K562 (cell line): ENCODE results near the gene GABRR3. TPM values are rescaled to one million over a fixed set of nuclear protein-coding genes. Genes with fewer than 3 reads are reported as not detected.

Experiments
- ATAC-seq: fragments of 200-7000 bp; cut with Tn5 transposase; 3 replicates; pipeline ENCODE4 v1.9.1; 2020; ENCODE audit warnings: moderate library complexity
- Bru-seq: library from RNA; stranded (reverse); fragments of 400-500 nt; gene quantifications from one replicate; lab custom pipeline; 2021; lab: Mats Ljungman, UMichigan
- BruChase-seq, 2 experiments: library from RNA; stranded (reverse); fragments of 400-500 nt; gene quantifications; one replicate each; lab custom pipeline; 2021; lab: Mats Ljungman, UMichigan
- BruUV-seq: library from RNA; stranded (reverse); fragments of 400-500 nt; replicated peaks from 2 replicates; lab custom pipeline; 2021; lab: Mats Ljungman, UMichigan
- CTCF ChIA-PET: fragments of 300-600 bp; formaldehyde crosslinking; extraction: SDS; loops from one replicate; lab custom pipeline; 2021; ENCODE audit warnings: low intra/inter-chr PET ratio; lab: Yijun Ruan, JAX
- POLR2A ChIA-PET: fragments of 300-600, 350-650 bp; sonication (Branson Sonifier 250); formaldehyde crosslinking; extraction: SDS; loops from one replicate; lab custom pipeline; 2021; ENCODE audit warnings: antibody characterized with exemption, inconsistent platforms; lab: Yijun Ruan, JAX
- DNase-seq, 4 experiments: peaks; one replicate each; pipeline versions ENCODE4 v3.0.0 to v3.0.0-alpha.2; 2011 to 2018; ENCODE audit warnings: low spot score in 3 of 4, mixed read lengths in 3 of 4; ENCODE audit errors: extremely low read depth in 1 of 4
- FAIRE-seq: peaks from 2 replicates; lab custom pipeline; 2011; peaks lifted over from hg19 to GRCh38; lab: Jason Lieb, UNC
- H2AFZ ChIP-seq: 2 replicates; pipeline ENCODE4 v1.6.0; 2011; ENCODE audit warnings: low read depth, low read length, control low read depth, inconsistent platforms
- H3K27ac ChIP-seq: fragments of 200-600 bp; 3 replicates; pipeline ENCODE4 v1.8.0; 2011; ENCODE audit warnings: low read depth, mild to moderate bottlenecking, control low read depth, inconsistent platforms, low read length, moderate library complexity, mixed read lengths; ENCODE audit errors: extremely low read depth
- H3K27me3 ChIP-seq, 2 experiments: fragments of 300-600 bp in 1 of 2; 2 replicates in 1 of 2; 3 replicates in 1 of 2; pipeline versions ENCODE4 v1.6.0 to v1.8.0; 2011; ENCODE audit warnings: inconsistent platforms in 2 of 2, low read length in 2 of 2, mild to moderate bottlenecking in 1 of 2, mixed read lengths in 1 of 2, moderate library complexity in 1 of 2; ENCODE audit not compliant: control insufficient read depth in 2 of 2, insufficient read depth in 2 of 2
- H3K36me3 ChIP-seq: fragments of 300-600 bp; 3 replicates; pipeline ENCODE4 v1.8.0; 2011; ENCODE audit warnings: mild to moderate bottlenecking, low read length, inconsistent platforms; ENCODE audit not compliant: control insufficient read depth, insufficient read depth
- H3K4me1 ChIP-seq, 2 experiments: fragments of 200-600 bp in 1 of 2; replicated peaks in 1 of 2; 2 replicates in 1 of 2; 3 replicates in 1 of 2; pipeline versions ENCODE4 v1.5.1 to v1.8.0; 2011; ENCODE audit warnings: inconsistent platforms in 2 of 2, low read length in 2 of 2, mild to moderate bottlenecking in 1 of 2, mixed read lengths in 1 of 2, moderate library complexity in 1 of 2; ENCODE audit not compliant: control insufficient read depth in 2 of 2, insufficient read depth in 2 of 2
- H3K4me2 ChIP-seq: 2 replicates; pipeline ENCODE4 v1.6.1; 2011; ENCODE audit warnings: low read length, control low read depth, inconsistent platforms, mixed read lengths; ENCODE audit not compliant: insufficient read depth
- H3K4me3 ChIP-seq: fragments of 200-600 bp; sonication (generic), shearing (Covaris generic); 2 replicates; pipeline ENCODE4 v1.5.1; 2016; ENCODE audit warnings: control low read depth, inconsistent platforms
- H3K79me2 ChIP-seq: fragments of 200-600 bp; 3 replicates; pipeline ENCODE4 v1.8.0; 2011; ENCODE audit warnings: low read length, inconsistent platforms; ENCODE audit not compliant: control insufficient read depth, insufficient read depth
- H3K9ac ChIP-seq, 2 experiments: 2 replicates each; pipeline versions ENCODE4 v1.6.0 to v1.6.1; 2011; ENCODE audit warnings: low read depth in 2 of 2, low read length in 2 of 2, control low read depth in 1 of 2, inconsistent platforms in 1 of 2, mild to moderate bottlenecking in 1 of 2, mixed read lengths in 1 of 2; ENCODE audit not compliant: insufficient read depth in 1 of 2
- H3K9me1 ChIP-seq: one replicate; pipeline ENCODE4 v1.6.0; 2011; ENCODE audit warnings: inconsistent platforms, mild to moderate bottlenecking, low read length, moderate library complexity; ENCODE audit not compliant: control insufficient read depth, insufficient read depth
- H3K9me3 ChIP-seq: replicated peaks from 2 replicates; pipeline ENCODE4 v1.5.1; 2011; ENCODE audit warnings: low read depth, low read length, inconsistent platforms; ENCODE audit not compliant: control insufficient read depth, insufficient read depth
- H4K20me1 ChIP-seq: replicated peaks from 2 replicates; pipeline ENCODE4 v1.6.1; 2011; ENCODE audit warnings: low read length, inconsistent platforms, mixed read lengths; ENCODE audit not compliant: control insufficient read depth, insufficient read depth
- CBFB ChIP-seq: sonication (generic); formaldehyde crosslinking; IDR thresholded peaks from 2 replicates; pipeline ENCODE4 v1.4.0; 2020; ENCODE audit warnings: mild to moderate bottlenecking, missing genetic modification reagents
- CSDE1 ChIP-seq, 2 experiments: fragments of 450-650 bp; IDR thresholded peaks; 2 replicates each; pipeline ENCODE4 v1.6.1; 2016; ENCODE audit warnings: mild to moderate bottlenecking in 1 of 2
- ESRRB ChIP-seq: fragments of 250-450 bp; sonication (Bioruptor Pico); IDR thresholded peaks from 2 replicates; pipeline ENCODE4 v1.5.0; 2020; ENCODE audit warnings: mild to moderate bottlenecking, moderate library complexity, borderline replicate concordance
- GABPA ChIP-seq: fragments of 200-800 bp; sonication (Bioruptor generic); conservative IDR thresholded peaks from 2 replicates; pipeline ENCODE4 v1.6.1; 2016; ENCODE audit warnings: low read depth, missing genetic modification characterization, missing compliant biosample characterization
- KHSRP ChIP-seq: fragments of 450-650 bp; IDR thresholded peaks from 2 replicates; pipeline ENCODE4 v1.6.1; 2017
- POLR3A ChIP-seq: IDR thresholded peaks from 2 replicates; pipeline ENCODE4 v1.6.1; 2011; ENCODE audit warnings: borderline replicate concordance, mild to moderate bottlenecking, moderate library complexity; ENCODE audit not compliant: insufficient read length, insufficient read depth; ENCODE audit errors: extremely low read depth
- SREBF2 ChIP-seq: sonication (generic); formaldehyde crosslinking; IDR thresholded peaks from 2 replicates; pipeline ENCODE4 v1.4.0; 2020; ENCODE audit warnings: mild to moderate bottlenecking, missing genetic modification reagents
- THRB ChIP-seq: fragments of 450-650 bp; formaldehyde crosslinking; conservative IDR thresholded peaks from 2 replicates; pipeline ENCODE4 v1.4.0; 2022; ENCODE audit warnings: mild to moderate bottlenecking, missing genetic modification characterization
- ZNF311 ChIP-seq: fragments of 250-450 bp; sonication (Bioruptor Pico); IDR thresholded peaks from 2 replicates; pipeline ENCODE4 v1.4.0; 2020; ENCODE audit warnings: mild to moderate bottlenecking, moderate library complexity
- ZNF316 ChIP-seq: fragments of 450-650 bp; IDR thresholded peaks from 2 replicates; pipeline ENCODE4 v1.6.1; 2016
- WGBS: fragments of 100-300 bp; shearing (Covaris generic); methylation state at CpG from one replicate; pipeline ENCODE4 v1.1.6; 2016; ENCODE audit warnings: low coverage, mixed read lengths; ENCODE audit not compliant: insufficient coverage; ENCODE audit errors: missing lambda C conversion rate; 5-methylcytosine and 5-hydroxymethylcytosine counted together
- in situ Hi-C: fragments of 300-500 bp; cut with MboI; formaldehyde crosslinking; loops from 4 replicates; pipeline ENCODE4 v1.15.0; 2018; ENCODE audit warnings: inconsistent platforms, mixed read lengths
- intact Hi-C: fragments of 100-400 bp; cut with micrococcal nuclease; formaldehyde crosslinking; loops from 2 replicates; pipeline ENCODE4 v1.14.2; 2022
- long read RNA-seq, 3 experiments: library from polyadenylated mRNA in 2 of 3; library from RNA in 1 of 3; unstranded in 2 of 3; stranded (forward) in 1 of 3; transcript quantifications; one replicate each; pipeline ENCODE4 v2.0.0, GENCODE V29; 2019 to 2022
- polyA minus RNA-seq, 3 experiments: library from RNA; depleted of rRNA, polyadenylated mRNA; stranded (reverse); fragments of >200 nt; gene quantifications; 2 replicates each; pipeline ENCODE4 v1.2.3, GENCODE V29; 2011
- polyA plus RNA-seq, 8 experiments: library from polyadenylated mRNA; depleted of rRNA in 4 of 8; stranded (reverse) in 5 of 8; unstranded in 3 of 8; fragments of >200 nt; fragmentation: Nextera tagmentation in 2 of 8; fragmentation: Illumina TruSeq in 1 of 8; extraction: Ambion mirVana in 2 of 8; extraction: Trizol in 1 of 8; gene quantifications; 2 replicates each; pipeline versions ENCODE4 v1.2.1 to v1.2.3, GENCODE V29; 2011 to 2014; ENCODE audit warnings: inconsistent platforms in 1 of 8, missing spikeins in 1 of 8
- total RNA-seq, 7 experiments: library from RNA; depleted of rRNA in 6 of 7; stranded (reverse); fragments of >200 nt in 6 of 7; fragmentation: Illumina TruSeq in 2 of 7; extraction: Trizol in 2 of 7; gene quantifications; 2 replicates each; pipeline versions ENCODE4 v1.2.1 to v1.2.3, GENCODE V29; 2011 to 2021; ENCODE audit warnings: low replicate concordance in 1 of 7
- TF ChIP-seq, protein P1 (sequence below): fragments of 250-450 bp; sonication (Bioruptor Pico); IDR thresholded peaks from 2 replicates; pipeline ENCODE4 v1.5.1; 2021; ENCODE audit warnings: mild to moderate bottlenecking
- TF ChIP-seq, protein P2 (sequence below): IDR thresholded peaks from 2 replicates; pipeline ENCODE4 v1.6.1; 2011; ENCODE audit warnings: borderline replicate concordance, low read depth, mild to moderate bottlenecking, moderate library complexity, low read length; ENCODE audit not compliant: insufficient read depth, poor library complexity, severe bottlenecking
- TF ChIP-seq, protein P3 (sequence below), 2 experiments: fragments of 250-450 bp in 1 of 2; fragments of 450-650 bp in 1 of 2; sonication (Bioruptor Pico) in 1 of 2; IDR thresholded peaks; 2 replicates each; pipeline versions ENCODE4 v1.6.1 to v1.8.0; 2016 to 2021; ENCODE audit warnings: mild to moderate bottlenecking in 2 of 2, moderate library complexity in 2 of 2, missing compliant biosample characterization in 1 of 2, missing genetic modification characterization in 1 of 2

The GABRR3 gene
- not detected in 2 replicates for total RNA-seq (2011; cell fraction: chromatin; rRNA removed; ENCODE audit: low replicate concordance)
- not detected in 2 replicates for total RNA-seq (2011; cell fraction: nucleolus; rRNA removed)
- total RNA-seq (2011; cell fraction: nucleoplasm; rRNA removed): not detected in 2 replicates
- total RNA-seq (2014; rRNA removed): not detected in 2 replicates
- total RNA-seq (2014; rRNA removed; fragmentation: Illumina TruSeq; extraction: Trizol): not detected in 2 replicates
- not detected in 2 replicates for total RNA-seq (2015; rRNA removed; fragmentation: Illumina TruSeq; extraction: Trizol)
- not detected in 2 replicates for total RNA-seq (2021)
- polyA plus RNA-seq (2011; rRNA removed): not detected in 2 replicates
- not detected in 2 replicates for polyA plus RNA-seq (2011; cell fraction: cytosol; rRNA removed)
- polyA plus RNA-seq (2011; cell fraction: nucleus; rRNA removed): not detected in 2 replicates
- polyA plus RNA-seq (2012): not detected in 2 replicates
- polyA plus RNA-seq (2014; fragmentation: Illumina TruSeq; extraction: Trizol): not detected in 2 replicates
- not detected for polyA plus RNA-seq (2014; fragmentation: Nextera tagmentation; extraction: Ambion mirVana)
- not detected in 2 replicates for polyA plus RNA-seq (2014; rRNA removed)
- not detected in 2 replicates for polyA minus RNA-seq (2011; rRNA and poly(A)+ RNA removed)
- polyA minus RNA-seq (2011; cell fraction: cytosol; rRNA and poly(A)+ RNA removed): not detected in 2 replicates
- not detected in 2 replicates for polyA minus RNA-seq (2011; cell fraction: nucleus; rRNA and poly(A)+ RNA removed)
- percentile 2 among the genes with signal in this experiment for Bru-seq, nascent RNA
- BruChase-seq, experiment 1, labeled RNA remaining after a 2-hour chase: not detected
- BruChase-seq, experiment 2, labeled RNA remaining after a 6-hour chase: percentile 2 among the genes with signal in this experiment
- long read RNA-seq, experiment 1: 0 reads
- long read RNA-seq, experiment 2: 0 reads
- long read RNA-seq, experiment 3: 0 reads

GRCh38 chr3:98035208-98035607 lies at the start of gene GABRR3:
Gene GABRR3, minus strand, starts transcription at chr3:98035315. Its CDS starts 328 bp downstream, at chr3:98034987.
- ATAC-seq: no peak
- Histone ChIP-seq H2AFZ (no peak within 1 kb of the TSS), H3K9ac (no peak within 1 kb of the TSS), H3K36me3 (no peaks in the 10 kb centered on the region), H3K4me2 (no peak within 1 kb of the TSS), H4K20me1 (no peaks in the 10 kb centered on the region), H3K79me2 (no peaks in the 10 kb centered on the region), H3K9me1 (no peaks in the 10 kb centered on the region), H3K9me3 (no peaks in the 10 kb centered on the region), H3K27me3 (no peaks in the 10 kb centered on the region), H3K4me3 (no peak within 1 kb of the TSS), H3K4me1 (no peaks in the 10 kb centered on the region), H3K27ac (no peak within 1 kb of the TSS)
- WGBS: 0% methylated on average over 2 of the region's 3 CpGs
- intact Hi-C loops (loop anchor here (10.0 kb wide), 2 partner anchors 560 to 960 kb away; partner anchors contain the start of gene CPOX), in situ Hi-C loops (loop anchor here (25.0 kb wide), 1 partner anchor 777 kb away; no protein-coding TSS in a partner anchor)
- ChIA-PET POLR2A (no interaction called here), CTCF (no interaction called here)
- BruUV-seq: no TSS peak
- no peak for DNase-seq
- no peak for FAIRE-seq
- TF ChIP-seq KHSRP (no peak), CBFB (CRISPR knock-in tag) (no peak), ZNF316 (peak; percentile 22; the same call in 1 of the 2 replicates), GABPA (tag) (no peak), THRB (no peak), ZNF311 (CRISPR knock-in tag) (no peak), CSDE1 (IDR thresholded peaks at IDR 0.05) (no peak), ESRRB (CRISPR knock-in tag) (no peak), SREBF2 (CRISPR knock-in tag) (no peak), POLR3A (no peak)
- TF ChIP-seq, protein P1, sequence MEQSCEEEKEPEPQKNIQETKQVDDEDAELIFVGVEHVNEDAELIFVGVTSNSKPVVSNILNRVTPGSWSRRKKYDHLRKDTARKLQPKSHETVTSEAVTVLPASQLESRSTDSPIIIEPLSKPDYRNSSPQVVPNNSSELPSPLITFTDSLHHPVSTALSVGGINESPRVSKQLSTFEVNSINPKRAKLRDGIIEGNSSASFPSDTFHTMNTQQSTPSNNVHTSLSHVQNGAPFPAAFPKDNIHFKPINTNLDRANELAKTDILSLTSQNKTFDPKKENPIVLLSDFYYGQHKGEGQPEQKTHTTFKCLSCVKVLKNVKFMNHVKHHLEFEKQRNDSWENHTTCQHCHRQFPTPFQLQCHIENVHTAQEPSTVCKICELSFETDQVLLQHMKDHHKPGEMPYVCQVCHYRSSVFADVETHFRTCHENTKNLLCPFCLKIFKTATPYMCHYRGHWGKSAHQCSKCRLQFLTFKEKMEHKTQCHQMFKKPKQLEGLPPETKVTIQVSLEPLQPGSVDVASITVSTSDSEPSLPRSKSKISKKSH: no peak
- TF ChIP-seq, protein P2, sequence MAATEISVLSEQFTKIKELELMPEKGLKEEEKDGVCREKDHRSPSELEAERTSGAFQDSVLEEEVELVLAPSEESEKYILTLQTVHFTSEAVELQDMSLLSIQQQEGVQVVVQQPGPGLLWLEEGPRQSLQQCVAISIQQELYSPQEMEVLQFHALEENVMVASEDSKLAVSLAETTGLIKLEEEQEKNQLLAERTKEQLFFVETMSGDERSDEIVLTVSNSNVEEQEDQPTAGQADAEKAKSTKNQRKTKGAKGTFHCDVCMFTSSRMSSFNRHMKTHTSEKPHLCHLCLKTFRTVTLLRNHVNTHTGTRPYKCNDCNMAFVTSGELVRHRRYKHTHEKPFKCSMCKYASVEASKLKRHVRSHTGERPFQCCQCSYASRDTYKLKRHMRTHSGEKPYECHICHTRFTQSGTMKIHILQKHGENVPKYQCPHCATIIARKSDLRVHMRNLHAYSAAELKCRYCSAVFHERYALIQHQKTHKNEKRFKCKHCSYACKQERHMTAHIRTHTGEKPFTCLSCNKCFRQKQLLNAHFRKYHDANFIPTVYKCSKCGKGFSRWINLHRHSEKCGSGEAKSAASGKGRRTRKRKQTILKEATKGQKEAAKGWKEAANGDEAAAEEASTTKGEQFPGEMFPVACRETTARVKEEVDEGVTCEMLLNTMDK: no peak
- TF ChIP-seq, protein P3, sequence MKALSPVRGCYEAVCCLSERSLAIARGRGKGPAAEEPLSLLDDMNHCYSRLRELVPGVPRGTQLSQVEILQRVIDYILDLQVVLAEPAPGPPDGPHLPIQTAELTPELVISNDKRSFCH (CRISPR knock-in tag; IDR thresholded peaks at IDR 0.05): no peak
- TF ChIP-seq, protein P3 (tag; IDR thresholded peaks at IDR 0.05): no peak
